ENCODE measurements around the gene DIS3L2. TPM values are rescaled to one million over a fixed set of nuclear protein-coding genes. Genes with fewer than 3 reads are reported as not detected.

Gene DIS3L2
- total and polyA plus RNA-seq, 2 experiments from 2014 or later = 15.2 to 25.3 TPM

DNA sequence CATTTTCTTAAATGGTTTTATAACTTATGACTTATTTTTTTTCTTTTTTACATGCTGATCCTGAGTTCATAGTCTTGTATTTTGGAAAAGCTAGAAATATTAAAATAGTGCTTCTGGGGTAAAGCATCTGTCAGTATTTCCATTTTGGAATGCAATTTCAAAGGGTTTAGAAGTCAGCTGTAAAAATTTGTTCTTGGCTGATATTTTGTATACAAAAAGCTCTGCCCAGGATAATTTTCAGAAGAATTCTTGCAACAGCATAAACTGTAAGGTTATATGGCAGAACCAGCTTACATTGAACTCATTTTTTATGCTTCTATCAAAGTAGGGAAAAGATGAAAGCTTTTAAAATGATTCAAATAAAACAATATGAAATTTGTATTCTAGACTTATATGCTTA lies 97.4 kb downstream of the DIS3L2 start (continued):
- TF ChIP-seq, protein P1, sequence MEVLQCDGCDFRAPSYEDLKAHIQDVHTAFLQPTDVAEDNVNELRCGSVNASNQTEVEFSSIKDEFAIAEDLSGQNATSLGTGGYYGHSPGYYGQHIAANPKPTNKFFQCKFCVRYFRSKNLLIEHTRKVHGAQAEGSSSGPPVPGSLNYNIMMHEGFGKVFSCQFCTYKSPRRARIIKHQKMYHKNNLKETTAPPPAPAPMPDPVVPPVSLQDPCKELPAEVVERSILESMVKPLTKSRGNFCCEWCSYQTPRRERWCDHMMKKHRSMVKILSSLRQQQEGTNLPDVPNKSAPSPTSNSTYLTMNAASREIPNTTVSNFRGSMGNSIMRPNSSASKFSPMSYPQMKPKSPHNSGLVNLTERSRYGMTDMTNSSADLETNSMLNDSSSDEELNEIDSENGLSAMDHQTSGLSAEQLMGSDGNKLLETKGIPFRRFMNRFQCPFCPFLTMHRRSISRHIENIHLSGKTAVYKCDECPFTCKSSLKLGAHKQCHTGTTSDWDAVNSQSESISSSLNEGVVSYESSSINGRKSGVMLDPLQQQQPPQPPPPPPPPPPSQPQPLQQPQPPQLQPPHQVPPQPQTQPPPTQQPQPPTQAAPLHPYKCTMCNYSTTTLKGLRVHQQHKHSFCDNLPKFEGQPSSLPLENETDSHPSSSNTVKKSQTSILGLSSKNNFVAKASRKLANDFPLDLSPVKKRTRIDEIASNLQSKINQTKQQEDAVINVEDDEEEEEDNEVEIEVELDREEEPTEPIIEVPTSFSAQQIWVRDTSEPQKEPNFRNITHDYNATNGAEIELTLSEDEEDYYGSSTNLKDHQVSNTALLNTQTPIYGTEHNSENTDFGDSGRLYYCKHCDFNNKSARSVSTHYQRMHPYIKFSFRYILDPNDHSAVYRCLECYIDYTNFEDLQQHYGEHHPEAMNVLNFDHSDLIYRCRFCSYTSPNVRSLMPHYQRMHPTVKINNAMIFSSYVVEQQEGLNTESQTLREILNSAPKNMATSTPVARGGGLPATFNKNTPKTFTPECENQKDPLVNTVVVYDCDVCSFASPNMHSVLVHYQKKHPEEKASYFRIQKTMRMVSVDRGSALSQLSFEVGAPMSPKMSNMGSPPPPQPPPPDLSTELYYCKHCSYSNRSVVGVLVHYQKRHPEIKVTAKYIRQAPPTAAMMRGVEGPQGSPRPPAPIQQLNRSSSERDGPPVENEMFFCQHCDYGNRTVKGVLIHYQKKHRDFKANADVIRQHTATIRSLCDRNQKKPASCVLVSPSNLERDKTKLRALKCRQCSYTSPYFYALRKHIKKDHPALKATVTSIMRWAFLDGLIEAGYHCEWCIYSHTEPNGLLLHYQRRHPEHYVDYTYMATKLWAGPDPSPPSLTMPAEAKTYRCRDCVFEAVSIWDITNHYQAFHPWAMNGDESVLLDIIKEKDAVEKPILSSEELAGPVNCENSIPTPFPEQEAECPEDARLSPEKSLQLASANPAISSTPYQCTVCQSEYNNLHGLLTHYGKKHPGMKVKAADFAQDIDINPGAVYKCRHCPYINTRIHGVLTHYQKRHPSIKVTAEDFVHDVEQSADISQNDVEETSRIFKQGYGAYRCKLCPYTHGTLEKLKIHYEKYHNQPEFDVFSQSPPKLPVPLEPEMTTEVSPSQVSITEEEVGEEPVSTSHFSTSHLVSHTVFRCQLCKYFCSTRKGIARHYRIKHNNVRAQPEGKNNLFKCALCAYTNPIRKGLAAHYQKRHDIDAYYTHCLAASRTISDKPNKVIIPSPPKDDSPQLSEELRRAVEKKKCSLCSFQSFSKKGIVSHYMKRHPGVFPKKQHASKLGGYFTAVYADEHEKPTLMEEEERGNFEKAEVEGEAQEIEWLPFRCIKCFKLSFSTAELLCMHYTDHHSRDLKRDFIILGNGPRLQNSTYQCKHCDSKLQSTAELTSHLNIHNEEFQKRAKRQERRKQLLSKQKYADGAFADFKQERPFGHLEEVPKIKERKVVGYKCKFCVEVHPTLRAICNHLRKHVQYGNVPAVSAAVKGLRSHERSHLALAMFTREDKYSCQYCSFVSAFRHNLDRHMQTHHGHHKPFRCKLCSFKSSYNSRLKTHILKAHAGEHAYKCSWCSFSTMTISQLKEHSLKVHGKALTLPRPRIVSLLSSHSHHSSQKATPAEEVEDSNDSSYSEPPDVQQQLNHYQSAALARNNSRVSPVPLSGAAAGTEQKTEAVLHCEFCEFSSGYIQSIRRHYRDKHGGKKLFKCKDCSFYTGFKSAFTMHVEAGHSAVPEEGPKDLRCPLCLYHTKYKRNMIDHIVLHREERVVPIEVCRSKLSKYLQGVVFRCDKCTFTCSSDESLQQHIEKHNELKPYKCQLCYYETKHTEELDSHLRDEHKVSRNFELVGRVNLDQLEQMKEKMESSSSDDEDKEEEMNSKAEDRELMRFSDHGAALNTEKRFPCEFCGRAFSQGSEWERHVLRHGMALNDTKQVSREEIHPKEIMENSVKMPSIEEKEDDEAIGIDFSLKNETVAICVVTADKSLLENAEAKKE (CRISPR knock-in tag; IDR thresholded peaks at IDR 0.05) = no peak

DNA sequence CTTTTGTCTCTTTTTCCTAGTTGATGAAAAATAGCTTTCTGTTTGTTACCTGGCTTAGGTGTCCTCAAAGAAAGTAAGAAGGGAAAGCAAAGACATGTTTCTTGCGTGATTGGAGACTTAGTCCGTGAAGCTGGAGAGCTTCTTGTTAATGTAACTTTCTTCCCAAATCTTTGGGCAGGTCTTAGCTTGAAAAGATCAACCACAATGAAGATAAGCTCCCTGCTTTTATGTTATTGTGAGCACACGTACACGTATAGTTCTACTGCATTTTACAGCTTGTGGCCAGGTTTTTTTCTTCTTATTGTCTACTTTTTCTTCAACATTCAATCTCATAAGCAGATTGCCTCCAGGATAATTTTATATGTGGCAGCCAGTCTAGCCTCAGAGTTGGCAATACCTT lies 99.8 kb downstream of the DIS3L2 start:
- Histone ChIP-seq H3K4me2 (no peak overlapping the region), H2AFZ (no peak overlapping the region)
- no peak overlapping the region for H3K27ac Mint-ChIP-seq
- TF ChIP-seq ZNF114 (CRISPR knock-in tag; IDR thresholded peaks at IDR 0.05) (no peak), EZH2phosphoT487 (IDR thresholded peaks at IDR 0.05; ENCODE audit: unreplicated experiment) (no peak), EZH2 (IDR thresholded peaks at IDR 0.05; ENCODE audit: low read depth, unreplicated experiment) (no peak), POLR2AphosphoS5 (IDR thresholded peaks at IDR 0.05; ENCODE audit: low read depth) (no peak), NANOG (IDR thresholded peaks at IDR 0.05; ENCODE audit: borderline replicate concordance) (no peak), STAT1 (IDR thresholded peaks at IDR 0.05; ENCODE audit: unreplicated experiment) (no peak), ZNF331 (CRISPR knock-in tag; IDR thresholded peaks at IDR 0.05; ENCODE audit: low read depth) (no peak)
- TF ChIP-seq, protein P2, sequence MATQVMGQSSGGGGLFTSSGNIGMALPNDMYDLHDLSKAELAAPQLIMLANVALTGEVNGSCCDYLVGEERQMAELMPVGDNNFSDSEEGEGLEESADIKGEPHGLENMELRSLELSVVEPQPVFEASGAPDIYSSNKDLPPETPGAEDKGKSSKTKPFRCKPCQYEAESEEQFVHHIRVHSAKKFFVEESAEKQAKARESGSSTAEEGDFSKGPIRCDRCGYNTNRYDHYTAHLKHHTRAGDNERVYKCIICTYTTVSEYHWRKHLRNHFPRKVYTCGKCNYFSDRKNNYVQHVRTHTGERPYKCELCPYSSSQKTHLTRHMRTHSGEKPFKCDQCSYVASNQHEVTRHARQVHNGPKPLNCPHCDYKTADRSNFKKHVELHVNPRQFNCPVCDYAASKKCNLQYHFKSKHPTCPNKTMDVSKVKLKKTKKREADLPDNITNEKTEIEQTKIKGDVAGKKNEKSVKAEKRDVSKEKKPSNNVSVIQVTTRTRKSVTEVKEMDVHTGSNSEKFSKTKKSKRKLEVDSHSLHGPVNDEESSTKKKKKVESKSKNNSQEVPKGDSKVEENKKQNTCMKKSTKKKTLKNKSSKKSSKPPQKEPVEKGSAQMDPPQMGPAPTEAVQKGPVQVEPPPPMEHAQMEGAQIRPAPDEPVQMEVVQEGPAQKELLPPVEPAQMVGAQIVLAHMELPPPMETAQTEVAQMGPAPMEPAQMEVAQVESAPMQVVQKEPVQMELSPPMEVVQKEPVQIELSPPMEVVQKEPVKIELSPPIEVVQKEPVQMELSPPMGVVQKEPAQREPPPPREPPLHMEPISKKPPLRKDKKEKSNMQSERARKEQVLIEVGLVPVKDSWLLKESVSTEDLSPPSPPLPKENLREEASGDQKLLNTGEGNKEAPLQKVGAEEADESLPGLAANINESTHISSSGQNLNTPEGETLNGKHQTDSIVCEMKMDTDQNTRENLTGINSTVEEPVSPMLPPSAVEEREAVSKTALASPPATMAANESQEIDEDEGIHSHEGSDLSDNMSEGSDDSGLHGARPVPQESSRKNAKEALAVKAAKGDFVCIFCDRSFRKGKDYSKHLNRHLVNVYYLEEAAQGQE (IDR thresholded peaks at IDR 0.05; ENCODE audit: unreplicated experiment) = no peak
- TF ChIP-seq, protein P3, sequence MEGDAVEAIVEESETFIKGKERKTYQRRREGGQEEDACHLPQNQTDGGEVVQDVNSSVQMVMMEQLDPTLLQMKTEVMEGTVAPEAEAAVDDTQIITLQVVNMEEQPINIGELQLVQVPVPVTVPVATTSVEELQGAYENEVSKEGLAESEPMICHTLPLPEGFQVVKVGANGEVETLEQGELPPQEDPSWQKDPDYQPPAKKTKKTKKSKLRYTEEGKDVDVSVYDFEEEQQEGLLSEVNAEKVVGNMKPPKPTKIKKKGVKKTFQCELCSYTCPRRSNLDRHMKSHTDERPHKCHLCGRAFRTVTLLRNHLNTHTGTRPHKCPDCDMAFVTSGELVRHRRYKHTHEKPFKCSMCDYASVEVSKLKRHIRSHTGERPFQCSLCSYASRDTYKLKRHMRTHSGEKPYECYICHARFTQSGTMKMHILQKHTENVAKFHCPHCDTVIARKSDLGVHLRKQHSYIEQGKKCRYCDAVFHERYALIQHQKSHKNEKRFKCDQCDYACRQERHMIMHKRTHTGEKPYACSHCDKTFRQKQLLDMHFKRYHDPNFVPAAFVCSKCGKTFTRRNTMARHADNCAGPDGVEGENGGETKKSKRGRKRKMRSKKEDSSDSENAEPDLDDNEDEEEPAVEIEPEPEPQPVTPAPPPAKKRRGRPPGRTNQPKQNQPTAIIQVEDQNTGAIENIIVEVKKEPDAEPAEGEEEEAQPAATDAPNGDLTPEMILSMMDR (conservative IDR thresholded peaks at IDR 0.05; ENCODE audit: low read depth in 2 of 2) = no peak

More for the DNA sequence above, 99.8 kb downstream of the DIS3L2 start:
- H3K27me3 ChIP-seq (ENCODE audit: insufficient read depth) = no peaks in the 10 kb centered on the region
- no peak for ATAC-seq
- no peak overlapping the region for H3K4me3 ChIP-seq
- H4K20me1 ChIP-seq (replicated peaks; ENCODE audit: insufficient read depth) = no peaks in the 10 kb centered on the region
- H3K9me2 ChIP-seq (ENCODE audit: insufficient read depth) = no peaks in the 10 kb centered on the region
- H3F3A ChIP-seq (replicated peaks; ENCODE audit: low read depth) = no peaks in the 10 kb centered on the region
- no peak overlapping the region for H3K27ac ChIP-seq (ENCODE audit: low read depth)
- DNase-seq (ENCODE audit: low spot score) = no peak
- H3K27me3 Mint-ChIP-seq (ENCODE audit: insufficient read depth, low read depth, poor library complexity) = no peaks in the 10 kb centered on the region
- peaks cover 6% of the 10 kb centered on the region; the same call in 2 of the 3 replicates for H3K4me1 Mint-ChIP-seq
- no peaks in the 10 kb centered on the region for H3K4me1 ChIP-seq (ENCODE audit: insufficient read depth)
- no peaks in the 10 kb centered on the region for H3K36me3 ChIP-seq (ENCODE audit: insufficient read depth)
- no peak overlapping the region for H3K4me3 Mint-ChIP-seq
- H3K9me3 Mint-ChIP-seq = no peaks in the 10 kb centered on the region; the same call in 2 of the 3 replicates
- no peaks in the 10 kb centered on the region for H3K36me3 Mint-ChIP-seq (ENCODE audit: low read depth)
- peaks cover 6% of the 10 kb centered on the region; the same call in 1 of the 2 replicates for H3K79me2 ChIP-seq (replicated peaks; ENCODE audit: insufficient read depth)
